ENCODE data around the gene DHX9. TPM values are rescaled to one million over a fixed set of nuclear protein-coding genes. Genes with fewer than 3 reads are reported as not detected.

Gene DHX9
- total RNA-seq, 1 donor from 2014 or later = 65.3 TPM

Other genes with a start within 250 kb of the DHX9 start
- gene RGS16, start 235.0 kb upstream of the DHX9 start, total RNA-seq = 0.97 TPM
- not detected for gene RGS8, start 154.8 kb upstream of the DHX9 start, total RNA-seq
- gene NPL, start 49.6 kb upstream of the DHX9 start, total RNA-seq = 6.1 TPM
- not detected for gene SHCBP1L, start 113.8 kb downstream of the DHX9 start, total RNA-seq
- 100 TPM for gene LAMC1, start 184.1 kb downstream of the DHX9 start, total RNA-seq

All from Right ventricle myocardium inferior (tissue), 1 donor.